GM12875 (cell line): Measurements from ENCODE around the gene COX10.
"Not testable (repeated sequence)": the region's sequence is repeated elsewhere in the genome, so short reads cannot be mapped to it uniquely, and the experiment has no call there.

ENCODE experiments used
- H3K4me3 ChIP-seq: one replicate; pipeline ENCODE4 v1.5.1; 2011; ENCODE audit warnings: low read depth, low read length, control low read depth
- TF ChIP-seq, protein P1 (sequence below): IDR thresholded peaks from 2 replicates; pipeline ENCODE4 v1.5.1; 2011; ENCODE audit warnings: low read depth, mild to moderate bottlenecking, control low read depth, inconsistent platforms, low read length, moderate library complexity, borderline replicate concordance; ENCODE audit not compliant: insufficient read depth

The COX10 gene

DNA sequence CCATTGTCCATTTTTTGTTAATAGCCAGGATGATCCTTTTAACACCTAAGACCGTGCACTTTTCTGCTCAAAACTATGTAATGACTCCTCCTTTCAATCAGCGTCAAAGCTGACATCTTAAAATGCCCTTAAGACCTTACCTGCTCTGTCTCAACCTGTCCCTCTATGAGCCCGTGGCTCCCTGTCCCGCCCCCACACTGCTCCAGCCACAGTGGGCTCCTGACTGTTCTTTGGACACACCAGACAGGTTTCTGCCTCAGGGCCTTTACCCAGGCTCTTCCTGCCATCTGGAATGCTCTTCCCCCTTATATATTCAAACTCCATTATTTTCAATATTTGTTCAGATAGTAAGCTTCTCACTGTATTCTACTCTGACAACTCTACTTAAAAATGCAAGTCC, 153.3 kb downstream of the COX10 start:
- H3K4me3 ChIP-seq = no peak overlapping the region
- TF ChIP-seq, protein P1, sequence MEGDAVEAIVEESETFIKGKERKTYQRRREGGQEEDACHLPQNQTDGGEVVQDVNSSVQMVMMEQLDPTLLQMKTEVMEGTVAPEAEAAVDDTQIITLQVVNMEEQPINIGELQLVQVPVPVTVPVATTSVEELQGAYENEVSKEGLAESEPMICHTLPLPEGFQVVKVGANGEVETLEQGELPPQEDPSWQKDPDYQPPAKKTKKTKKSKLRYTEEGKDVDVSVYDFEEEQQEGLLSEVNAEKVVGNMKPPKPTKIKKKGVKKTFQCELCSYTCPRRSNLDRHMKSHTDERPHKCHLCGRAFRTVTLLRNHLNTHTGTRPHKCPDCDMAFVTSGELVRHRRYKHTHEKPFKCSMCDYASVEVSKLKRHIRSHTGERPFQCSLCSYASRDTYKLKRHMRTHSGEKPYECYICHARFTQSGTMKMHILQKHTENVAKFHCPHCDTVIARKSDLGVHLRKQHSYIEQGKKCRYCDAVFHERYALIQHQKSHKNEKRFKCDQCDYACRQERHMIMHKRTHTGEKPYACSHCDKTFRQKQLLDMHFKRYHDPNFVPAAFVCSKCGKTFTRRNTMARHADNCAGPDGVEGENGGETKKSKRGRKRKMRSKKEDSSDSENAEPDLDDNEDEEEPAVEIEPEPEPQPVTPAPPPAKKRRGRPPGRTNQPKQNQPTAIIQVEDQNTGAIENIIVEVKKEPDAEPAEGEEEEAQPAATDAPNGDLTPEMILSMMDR = no peak

- H3K4me3 ChIP-seq = no peak overlapping the region
- TF ChIP-seq, protein P1 = no peak
These were observed 156.1 kb downstream of the COX10 start for GRCh38 chr17:14225254-14225980.

DNA sequence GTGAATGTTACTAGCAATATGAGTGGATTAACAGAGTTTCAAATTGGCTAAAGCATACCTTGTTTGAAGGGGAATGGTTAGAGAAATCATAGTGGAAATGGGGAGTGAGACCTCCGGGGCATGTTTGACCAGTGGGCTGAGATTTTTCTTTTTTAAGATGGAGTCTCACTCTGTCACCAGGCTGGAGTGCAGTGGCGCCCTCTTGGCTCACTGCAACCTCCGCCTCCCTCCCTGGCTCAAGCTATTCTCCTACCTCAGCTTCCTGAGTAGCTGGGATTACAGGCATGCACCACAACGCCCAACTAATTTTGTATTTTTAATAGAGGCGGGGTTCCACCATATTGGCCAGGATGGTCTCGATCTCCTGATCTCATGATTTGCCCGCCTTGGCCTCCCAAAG, 157.7 kb downstream of the COX10 start:
- H3K4me3 ChIP-seq = no peak overlapping the region
- TF ChIP-seq, protein P1 = no peak

DNA sequence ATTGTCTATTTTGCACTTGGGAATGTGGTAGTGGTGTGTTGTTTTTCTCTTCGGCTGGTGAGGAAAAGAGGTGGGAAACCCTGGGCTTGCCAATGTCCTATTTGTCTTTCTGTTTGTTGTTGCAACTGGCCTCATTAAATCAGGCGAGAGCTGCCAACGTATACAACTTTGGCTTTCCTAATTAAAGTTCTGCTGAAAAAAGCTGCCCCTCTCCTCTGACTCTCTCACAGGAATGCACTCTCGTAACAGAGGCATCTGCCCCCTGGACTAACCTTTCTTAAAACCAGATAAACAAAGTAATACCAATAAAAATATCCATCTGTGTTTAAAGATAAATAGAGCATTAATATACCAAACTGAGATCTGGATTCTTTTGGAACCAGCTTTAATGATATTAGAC, 159.6 kb downstream of the COX10 start:
- no peak overlapping the region for H3K4me3 ChIP-seq

DNA sequence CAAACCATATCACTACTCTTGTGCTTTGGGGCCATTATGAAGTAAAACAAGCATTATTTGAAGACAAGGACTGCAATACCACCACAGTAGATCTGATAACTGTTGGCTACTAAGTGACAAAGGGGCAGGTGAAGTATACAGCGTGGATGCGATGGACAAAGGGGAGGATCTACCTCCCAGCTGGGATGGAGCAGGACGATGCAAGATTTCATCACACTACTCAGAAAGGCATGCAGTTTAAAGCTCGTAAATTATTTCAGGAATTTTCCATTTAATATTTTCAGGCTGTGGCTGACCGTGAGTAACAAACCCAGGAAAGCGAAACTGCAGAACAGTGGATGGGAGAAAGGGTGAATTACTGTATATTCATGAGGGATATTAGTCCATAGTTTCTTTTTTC, 161.9 kb downstream of the COX10 start:
- H3K4me3 ChIP-seq = not testable (repeated sequence)

More for the DNA sequence above, 159.6 kb downstream of the COX10 start:
- TF ChIP-seq, protein P1 = no peak

DNA sequence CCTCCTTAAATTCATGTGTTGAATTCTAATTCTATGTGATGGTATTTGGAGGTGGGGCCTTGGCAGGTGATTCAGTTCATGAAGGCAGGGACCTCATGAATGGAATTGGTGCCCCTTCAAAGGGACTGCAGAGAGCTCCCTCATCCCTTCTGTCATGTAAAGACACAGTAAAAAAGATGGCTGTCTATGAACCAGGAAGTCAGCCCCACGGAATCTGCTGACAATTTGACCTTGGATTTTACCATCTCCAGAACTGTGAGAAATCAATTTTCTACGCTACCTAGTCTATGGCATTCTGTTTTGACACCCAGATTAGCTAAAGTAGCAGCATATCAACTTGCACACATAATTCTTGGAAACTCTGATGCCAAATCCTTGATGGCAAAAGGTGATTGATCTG, 165.7 kb downstream of the COX10 start:
- not testable (repeated sequence) for H3K4me3 ChIP-seq

DNA sequence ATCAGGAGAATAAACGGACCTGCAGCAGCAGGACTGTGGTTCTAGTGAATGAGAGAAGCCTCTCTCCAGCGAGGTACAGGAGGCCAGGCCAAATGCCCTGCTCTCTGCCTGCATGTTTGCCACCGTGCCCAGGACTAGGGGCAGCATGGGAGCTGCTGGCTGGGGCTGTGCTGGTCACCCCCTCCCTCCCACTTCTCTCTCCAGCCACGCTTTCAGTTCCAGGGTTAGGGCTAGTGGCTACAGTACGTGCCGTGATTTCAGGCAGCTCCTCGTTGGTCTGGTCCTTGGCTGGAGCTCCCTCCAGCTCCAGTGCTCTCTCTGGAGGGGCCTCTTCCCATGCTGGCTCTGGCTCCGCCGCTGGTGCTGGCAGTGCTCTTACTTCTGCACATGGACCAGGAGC, 166.7 kb downstream of the COX10 start:
- H3K4me3 ChIP-seq = not testable (repeated sequence)

DNA sequence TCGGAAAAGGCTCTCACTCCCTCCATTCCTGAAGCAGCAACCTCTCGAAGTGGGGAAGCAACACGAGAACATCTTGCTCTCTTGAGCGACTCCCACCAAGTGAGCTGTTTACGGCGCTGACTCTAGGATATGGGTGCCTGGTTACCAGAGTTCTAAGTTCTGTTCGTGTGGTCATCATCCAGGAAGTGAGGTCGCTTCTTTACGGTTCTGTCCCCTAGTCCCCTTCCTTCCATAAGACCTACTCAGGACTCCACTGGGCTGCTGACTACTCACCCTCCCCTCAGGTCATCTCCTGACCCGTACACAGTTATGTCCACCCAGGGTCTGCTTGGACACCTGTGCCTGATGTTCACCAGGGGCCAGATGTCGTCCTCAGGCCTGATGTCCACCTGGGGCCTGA, 167.5 kb downstream of the COX10 start, which contains the start of gene CDRT15:
Gene CDRT15 (minus strand): TSS at position 101 of the 400 bp plus-strand sequence. CDS start 29 bp downstream, at position 72.
- H3K4me3 ChIP-seq = not testable (repeated sequence)

DNA sequence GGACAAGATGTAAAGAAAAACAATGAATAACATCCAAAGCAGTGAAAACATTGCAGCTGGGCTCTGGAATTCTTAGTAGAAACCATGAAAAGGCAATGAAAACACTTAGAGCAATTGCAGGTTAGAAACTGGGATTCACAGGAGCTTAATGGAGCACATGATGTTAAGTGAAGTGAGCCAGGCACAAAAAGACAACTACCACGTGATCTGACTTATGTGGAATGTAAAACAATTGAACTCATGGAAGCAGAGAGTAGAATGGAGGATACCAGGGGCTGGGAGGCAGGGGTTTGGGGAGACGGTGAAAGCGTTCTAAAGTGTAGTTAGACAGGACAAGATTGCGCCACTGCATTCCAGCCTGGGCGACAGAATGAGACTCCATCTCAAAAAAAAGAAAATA, 170.0 kb downstream of the COX10 start:
- not testable (repeated sequence) for H3K4me3 ChIP-seq

DNA sequence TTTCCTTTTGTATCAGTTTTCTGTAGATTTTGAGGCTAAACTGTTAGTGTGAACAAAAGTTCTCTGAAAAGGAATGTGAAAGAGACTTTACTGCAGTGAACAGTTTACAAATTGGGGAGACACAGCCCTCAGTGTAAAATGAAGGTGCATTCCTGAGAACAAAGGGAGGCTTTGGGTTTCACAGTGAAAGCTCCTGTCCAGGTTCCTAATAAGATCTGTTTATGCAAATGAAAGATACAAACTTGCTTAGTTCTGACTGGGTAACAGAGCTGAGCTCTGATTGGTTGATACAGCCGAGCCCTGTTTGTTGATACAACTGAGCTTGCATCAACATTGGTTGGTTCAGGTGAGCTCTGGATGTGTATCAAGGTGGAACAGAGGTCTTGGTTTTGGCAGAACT, 175.7 kb downstream of the COX10 start:
- TF ChIP-seq, protein P1 = no peak
- no peak overlapping the region for H3K4me3 ChIP-seq
